HG02678 (cell line): ENCODE measurements around the gene GCNA.
A peak's percentile ranks its signal among the peaks of the same experiment; 100 is the strongest.

Source experiments
- ATAC-seq: cut with Tn5 transposase; IDR thresholded peaks from one replicate; pipeline ENCODE4 v1.9.1; 2021; ENCODE audit warnings: mild to moderate bottlenecking, moderate library complexity; ENCODE audit not compliant: unreplicated experiment

The GCNA gene

DNA sequence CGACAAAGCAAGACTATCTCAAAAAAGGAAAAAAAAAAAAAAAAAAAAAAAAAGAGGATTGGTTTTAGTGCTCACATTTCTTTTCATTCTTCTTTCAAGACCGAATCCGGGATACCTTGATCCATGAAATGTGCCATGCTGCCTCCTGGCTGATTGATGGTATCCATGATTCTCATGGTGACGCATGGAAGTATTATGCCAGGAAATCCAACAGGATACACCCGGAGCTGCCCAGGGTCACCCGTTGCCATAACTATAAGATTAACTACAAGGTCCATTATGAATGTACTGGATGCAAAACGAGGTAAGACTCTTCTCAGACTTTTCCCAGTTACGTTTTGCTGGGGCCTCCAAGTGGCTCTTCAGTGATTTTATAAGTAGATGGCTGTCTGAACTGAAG, 34.0 kb downstream of the GCNA start:
- no peak for ATAC-seq

DNA sequence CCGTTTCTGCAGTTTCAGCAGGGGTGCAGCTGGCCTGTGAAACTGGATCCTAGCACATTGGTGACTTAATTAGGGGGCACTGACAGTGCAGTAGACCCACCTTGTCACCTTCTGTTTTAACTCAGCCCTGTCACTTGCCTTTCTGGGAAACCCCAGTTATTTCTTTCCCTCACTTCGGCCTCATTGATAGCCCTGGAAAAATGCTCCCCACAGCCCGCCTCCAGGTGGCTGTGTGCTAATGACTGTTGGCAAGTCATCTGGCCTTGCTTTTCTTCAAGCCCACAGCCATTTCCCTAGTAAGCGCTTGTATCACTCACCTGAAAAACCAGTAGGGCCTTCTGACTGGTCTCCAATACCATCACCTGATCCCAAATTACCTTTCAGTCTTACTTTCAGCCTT, 36.8 kb downstream of the GCNA start:
- ATAC-seq = no peak

DNA sequence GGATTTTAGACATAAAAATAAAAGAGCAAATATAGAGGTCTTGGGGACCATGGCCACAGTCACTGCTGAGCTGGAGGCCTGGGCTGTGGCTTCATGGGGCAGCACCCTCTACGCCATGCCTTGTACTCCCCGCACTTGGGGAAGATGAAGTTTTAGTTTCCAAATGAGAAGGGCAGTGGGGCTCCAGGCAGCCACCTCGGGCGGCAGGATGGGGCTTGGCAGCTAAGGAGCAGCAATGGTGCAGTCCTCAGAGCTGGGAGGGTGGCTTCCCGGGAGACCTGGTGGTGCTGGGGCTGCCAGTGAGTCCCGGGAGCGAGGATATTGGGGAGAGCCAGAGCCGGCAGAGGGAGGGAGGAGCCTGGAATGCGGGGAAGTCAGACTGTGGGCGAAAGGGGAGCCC, 37.7 kb downstream of the GCNA start:
- ATAC-seq = no peak

DNA sequence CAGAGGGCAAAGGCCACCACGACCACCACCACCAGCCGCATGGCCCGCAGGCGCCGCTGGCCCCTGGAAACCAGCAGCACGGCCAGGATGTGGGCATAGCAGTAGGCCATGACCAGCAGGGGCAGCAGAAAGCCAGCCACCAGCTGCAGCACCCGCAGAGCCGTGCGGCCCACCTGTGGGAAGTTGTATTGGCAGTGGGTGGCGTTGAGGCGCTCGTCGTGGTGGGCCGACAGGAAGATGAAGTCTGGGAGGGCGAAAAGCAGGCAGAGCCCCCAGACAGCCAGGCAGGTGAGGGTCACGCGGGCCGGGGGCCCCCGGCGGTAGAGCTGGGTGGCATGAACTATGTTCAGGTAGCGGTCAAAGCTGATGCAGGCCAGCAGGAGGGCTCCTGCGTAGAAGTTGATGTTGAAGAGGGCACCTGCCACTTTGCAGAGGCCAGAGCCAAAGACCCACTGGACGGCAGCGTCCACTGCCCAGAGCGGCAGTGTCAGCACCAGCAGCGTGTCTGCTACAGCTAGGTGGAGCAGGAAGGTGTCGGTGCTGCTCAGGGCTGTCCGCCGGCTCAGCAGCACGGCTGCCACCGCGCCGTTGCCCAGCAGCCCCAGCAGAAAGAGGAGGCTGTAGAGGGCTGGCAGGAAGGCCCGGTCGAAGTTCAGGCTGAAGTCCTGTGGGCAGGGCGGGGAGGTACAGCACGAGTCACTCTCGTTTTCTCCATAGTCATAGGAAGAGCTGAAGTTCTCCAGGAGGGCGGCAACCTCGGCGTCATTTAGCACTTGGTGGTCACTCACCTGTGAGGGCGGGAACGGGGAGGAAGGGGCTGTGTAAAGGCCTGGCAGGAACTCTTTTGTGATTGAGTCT, 38.7 kb downstream of the GCNA start:
- no peak for ATAC-seq

DNA sequence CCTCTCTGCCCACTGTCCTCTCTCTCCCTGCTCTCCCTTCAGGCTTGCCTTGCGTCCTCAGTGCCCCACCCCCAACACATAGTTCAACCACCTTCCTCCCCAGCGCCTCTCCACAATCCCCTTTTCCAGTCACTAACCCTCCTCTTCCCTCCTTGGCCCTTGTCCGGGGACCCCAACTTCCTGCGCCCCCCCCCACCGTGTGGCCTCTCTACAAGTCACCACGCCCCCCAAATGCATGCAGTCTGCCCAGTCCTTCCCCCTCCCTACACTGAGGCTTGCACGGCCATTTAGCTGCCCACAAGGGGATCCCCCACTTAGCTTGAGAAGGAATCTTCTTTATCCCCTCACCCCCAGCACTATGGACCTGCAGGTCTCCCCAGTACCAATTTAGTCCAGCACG, 39.5 kb downstream of the GCNA start:
- ATAC-seq = no peak

DNA sequence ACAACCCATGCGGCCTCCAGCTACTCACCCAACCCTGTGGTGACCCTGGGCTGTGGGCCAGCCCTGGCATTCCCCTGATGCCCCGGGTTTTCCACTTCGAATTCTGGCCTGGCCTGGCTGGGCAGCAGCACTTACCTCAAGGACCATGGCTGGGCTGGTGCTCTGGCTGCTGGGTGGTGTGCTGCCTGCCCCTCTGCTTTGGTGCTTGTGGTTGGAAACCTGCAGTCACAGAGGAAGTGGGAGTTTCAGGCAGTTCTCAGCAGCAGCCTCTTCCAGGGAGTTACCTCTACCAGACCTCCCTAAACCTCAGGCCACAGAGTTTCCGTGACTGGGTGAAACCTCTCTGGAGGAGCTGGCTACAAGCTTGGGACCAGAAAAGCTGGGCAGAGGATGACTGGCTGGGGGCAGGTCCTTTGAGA, 40.1 kb downstream of the GCNA start, which contains the start of gene CXCR3:
TSS of gene CXCR3 (minus strand) at position 209 of the 419 bp plus-strand sequence. CDS start at position 147, 62 bp downstream.
- peak; percentile 69 for ATAC-seq

DNA sequence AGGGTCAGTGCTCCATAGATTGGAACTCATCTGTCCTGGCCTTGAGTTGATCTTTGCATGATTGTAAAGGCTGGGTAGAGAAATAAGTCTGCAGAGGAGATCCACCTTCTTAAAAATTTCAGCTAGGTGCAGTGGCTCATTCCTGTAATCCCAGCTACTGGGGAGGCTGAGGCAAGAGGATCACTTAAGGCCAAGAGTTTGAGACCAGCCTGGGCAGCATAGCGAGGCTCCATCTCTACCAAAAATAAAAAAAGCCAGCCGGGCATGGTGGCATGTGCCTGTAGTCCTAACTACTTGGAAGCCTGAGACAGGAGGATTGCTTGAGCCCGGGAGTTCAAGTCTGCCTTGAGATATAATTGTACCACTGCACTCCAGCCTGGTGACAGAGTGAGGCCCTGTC, 40.5 kb downstream of the GCNA start:
- ATAC-seq = no peak

DNA sequence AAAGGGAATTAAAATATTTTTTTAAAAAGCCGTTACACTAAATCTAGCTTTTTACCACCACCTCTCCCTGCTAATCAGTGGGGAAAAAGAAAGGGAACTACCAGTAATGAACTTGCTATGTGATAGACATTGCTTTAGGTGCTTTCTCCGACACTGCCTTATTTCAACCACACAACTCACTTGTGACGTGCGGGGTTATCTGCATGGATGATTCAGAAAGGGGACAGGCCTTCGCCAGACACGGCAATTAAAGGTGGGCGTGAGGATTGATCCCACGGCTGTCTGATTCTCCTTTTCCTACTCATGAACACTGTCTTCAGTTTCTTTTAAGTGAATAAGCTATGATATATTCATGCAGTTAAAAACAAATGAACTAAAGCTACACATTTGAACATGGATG, 41.0 kb downstream of the GCNA start:
- ATAC-seq = no peak

DNA sequence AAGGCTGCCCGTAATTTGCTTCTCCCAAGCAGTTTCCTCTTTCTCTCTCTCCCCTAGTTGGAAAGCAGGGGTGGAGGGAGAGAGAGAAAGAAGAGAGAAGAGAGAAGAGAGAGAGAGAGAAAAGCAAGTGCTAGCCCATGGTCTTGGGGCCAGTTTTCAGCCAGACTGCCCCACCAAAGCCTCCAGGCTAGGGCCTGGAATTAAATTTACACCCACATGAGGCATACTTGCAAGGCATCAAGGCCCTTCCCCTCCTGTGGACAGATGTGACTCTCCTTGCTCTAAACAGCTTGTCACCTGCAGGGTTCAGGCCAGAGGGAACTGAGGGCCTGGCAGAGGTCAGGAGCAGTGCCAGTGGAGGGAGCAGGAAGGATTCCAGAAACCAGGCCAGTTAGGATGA, 41.7 kb downstream of the GCNA start:
- ATAC-seq = no peak

DNA sequence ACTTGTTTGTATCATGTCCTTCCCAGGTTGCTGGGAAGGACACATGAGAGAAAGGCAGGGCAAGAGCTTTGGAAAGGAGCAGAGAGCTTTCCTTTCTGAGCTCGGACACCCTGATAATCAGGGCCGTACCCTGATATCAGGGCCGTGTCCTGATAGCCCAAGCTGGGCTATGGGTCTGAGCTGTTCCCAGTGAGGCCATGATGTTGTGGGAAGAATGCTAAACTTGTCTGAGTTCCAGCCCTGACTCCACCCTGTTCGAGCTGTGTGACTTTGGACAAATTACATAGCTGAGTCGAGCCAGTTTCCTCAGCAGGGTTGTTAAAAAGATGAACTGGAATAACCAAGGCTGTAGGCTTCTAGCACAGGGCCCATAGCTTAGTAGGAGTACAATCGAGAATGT, 43.4 kb downstream of the GCNA start:
- no peak for ATAC-seq

DNA sequence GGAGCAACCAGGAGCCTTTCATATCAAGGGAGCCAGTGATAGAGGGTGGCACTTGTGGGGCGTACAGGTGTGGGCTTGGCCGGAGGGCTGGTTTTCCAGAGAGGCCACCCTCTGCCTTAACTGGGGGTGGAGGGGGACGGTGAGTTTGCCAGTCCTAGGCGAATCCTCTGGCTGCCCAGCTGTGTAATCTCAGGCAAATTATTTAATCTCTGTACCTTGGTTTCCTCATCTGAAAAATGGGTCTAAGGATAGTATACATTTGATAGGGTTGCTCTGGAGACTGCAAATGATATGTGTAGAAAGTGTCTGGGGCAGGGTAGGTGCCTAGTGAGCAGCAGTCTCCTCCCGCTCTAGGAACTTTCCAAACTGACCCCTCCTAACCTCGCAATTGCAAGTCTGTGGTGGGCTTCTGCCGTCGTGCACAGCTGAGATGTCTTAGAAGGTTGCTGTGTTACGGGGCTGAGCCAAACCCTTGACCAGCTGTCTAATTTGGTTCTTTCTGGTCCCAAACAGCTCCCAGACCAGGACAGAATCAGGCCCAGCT, 43.9 kb downstream of the GCNA start:
- ATAC-seq = no peak

DNA sequence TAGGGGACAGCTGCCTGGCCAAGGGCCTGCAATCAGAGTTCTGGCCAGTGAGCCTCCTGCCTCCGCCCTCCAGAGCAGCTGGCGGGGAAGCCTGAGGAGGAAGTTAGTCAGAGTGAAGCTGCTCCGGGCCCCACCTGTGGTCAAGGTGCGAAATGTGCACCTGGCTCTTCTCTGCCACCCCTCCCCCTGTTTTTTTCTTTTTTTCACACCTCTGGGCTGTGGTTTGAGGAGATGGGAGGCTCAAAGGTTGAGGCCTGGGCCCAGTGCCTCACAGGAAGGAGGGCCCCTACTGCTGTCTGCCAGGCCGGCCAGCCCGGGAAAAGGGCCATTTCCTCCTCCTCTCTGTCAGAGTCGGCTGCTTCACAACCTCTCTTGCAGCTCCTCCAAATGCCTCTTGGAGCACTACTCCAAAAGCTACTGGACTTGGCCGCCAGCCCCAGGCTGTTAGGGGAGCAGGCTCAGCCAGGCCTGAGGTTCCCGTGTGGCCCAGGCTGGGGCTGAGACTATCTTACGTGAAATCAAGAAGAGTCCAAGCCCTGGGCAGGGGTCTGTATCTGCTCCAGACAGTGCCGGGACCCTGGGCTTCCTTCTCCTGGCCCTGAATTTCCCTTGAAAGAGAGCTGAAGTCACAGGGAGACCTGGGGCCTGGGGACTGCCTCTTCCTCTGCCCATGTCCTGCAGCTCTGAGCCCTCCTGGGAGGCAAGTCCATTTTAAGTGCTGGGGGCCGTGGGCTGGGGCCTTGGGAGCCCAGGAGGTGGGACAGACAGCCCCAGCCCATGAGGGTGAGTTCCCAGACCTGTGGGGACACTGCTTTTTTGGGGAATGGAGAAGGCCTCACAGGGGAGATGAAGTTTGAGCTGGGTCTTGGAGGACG, 44.6 kb downstream of the GCNA start:
- peak; percentile 54 for ATAC-seq

DNA sequence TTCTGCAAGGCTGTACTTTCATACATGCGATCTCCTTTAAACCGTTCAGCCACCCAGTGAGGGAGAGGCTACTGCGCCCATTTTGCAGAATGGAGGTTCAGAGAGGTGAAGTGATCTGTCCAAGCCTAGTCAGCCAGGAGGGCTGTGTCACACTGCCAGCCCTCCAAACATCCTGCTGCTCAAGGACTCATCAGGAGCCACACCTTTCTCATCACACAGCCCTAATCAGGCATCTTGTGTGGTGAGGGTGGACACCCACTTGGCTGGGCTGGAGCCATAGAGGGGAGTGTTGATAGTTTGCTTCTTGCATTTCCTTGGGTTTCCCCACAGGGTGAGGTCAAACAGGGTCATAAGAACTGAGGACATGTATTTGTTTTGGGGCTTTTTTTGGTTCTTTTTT, 45.5 kb downstream of the GCNA start:
- ATAC-seq = no peak

DNA sequence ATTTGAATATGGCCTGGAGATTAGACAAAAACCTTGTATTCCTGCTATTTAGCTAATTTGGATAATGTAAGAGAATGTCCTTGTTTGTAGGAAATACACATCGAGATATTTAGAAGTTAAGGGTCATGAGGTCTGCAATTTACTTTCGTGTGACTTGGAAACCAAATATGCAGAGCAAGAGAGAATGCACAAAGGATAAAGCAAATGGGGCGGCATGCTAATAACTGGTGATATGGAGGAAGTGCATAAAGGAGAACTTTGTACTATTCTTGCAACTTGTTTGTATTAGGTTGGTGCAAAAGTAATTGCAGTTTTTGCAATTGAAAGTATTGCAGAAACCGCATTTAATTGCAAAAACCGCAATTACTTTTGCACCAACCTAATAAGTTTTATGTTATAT, 47.2 kb downstream of the GCNA start:
- no peak for ATAC-seq

DNA sequence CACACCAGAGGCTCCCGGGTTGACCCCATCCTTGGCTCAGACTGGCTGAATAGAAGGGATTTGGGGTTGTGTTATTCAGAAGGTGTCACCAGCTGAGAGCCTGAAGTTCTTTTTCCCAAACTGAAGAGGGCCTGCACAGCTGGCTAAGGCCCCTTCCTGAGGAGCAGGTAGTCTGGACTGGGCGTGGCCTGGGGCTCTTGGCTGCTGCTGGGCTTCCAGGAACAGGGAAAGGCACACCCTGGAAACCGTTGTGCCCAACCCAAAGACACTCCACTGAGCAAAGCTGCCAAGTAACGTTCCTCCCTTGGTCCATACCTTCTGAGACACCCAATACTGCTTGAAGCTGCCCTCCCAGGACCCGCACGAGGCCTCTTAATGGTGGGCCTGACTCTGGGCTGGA, 48.3 kb downstream of the GCNA start:
- no peak for ATAC-seq

DNA sequence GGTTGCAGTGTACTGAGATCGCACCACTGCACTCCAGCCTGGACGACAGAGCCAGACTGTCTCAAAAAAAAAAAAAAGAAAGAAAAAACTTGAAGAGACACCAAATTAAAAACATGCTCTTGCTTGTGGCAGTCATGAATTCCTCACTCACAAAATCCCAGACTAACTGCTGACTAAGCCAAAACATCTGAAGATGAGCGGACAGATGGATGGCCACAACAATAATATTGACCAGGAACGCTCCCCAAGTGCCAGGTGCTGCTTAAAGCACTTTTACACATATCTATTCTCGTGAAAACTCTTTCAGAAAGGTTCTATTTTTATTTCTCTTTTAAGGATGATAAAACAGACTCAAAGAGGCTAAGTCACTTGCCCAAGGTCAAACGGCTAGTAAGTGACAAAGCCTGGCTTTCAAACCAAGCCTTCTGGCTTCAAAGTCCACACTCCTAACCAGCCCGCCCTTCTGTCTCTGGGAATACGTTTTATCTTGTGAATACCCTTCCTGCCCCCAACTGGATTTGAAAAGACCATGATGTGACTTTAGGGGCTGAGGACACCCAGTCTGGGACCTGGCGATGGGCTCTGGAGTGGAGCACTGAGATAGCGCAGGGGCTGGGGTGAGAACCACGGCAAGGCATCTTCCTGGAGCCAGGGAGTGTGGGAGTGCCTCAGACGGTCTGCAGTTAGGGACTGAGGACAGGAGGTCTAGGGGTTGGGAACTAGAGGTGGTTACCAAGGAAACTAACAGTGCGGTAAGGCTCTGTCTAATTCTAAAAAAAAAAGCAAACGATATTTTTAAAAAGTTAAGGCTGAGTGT, 49.6 kb downstream of the GCNA start:
- no peak for ATAC-seq

DNA sequence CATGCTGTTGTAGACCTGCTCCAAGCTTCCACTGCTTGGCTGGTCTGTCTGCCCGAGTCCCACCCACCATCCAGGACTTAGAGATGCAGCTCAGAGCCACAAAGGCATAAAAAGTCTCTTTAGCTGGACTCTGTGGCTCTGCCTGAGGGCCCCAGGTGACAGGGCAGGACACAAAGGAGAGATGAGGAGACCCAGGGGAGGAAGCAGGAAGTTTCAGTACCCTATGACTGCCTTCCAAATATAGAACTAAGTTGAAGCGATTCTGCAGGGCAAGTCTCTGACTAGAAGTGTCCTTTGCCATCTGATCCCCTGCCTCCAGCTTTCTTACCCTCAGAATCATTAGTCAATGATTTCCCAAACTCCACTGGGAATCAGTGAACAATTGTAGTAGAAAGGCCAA, 51.2 kb downstream of the GCNA start:
- ATAC-seq = peak; percentile 68

DNA sequence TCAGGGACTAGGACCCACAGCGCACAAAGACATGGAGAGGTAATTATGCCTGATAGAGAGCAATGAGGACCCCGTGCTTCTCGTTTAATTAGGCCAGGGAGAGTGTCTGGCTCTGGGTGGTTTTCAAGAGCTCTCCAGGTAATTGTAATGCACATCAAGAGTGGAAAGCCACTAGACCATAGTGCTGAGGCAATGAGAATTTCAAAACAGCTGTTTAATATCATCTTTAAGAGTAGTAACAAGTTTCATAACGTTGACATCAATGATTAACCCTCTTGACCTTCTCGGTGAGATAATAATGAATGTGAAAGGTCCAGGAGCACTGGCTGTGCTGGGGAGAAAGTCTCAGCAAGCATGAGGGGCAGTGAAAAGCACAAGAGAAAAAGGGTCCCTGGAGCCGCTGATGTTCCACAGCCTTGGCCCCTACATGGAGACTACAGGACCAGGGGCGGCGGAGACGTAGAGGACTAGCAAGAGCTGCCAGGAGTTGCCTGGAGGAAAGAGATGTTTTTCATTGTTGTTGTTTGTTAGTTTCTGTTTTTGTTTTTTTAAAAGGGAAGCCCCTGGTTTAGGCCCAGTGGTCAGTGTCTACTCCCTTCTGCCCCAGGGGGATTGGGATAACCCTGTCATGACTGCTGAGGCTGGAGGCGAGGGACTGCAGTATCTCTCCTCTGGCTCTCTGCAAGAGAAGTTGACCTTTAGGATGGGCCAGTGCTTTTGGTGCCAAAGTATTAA, 54.9 kb downstream of the GCNA start:
- peak; percentile 54 for ATAC-seq

DNA sequence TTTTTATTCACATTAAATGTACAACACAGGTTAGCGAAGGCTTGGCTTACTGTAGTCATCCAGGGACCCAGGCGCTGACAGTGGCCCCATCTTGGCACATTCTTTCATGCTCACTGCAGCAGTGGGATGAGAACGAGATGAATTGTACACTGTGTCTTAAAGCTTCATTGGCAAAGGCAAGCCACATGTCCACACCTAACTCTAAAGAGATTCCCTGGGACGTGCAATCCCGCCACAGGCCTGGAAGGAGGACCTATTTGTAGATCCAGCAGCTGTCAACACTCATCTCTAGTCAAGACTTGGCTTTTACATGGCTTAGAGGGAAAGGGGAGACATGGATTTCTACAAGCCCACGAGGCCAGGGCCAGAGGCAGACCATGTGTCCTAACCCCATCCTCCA, 56.1 kb downstream of the GCNA start:
- ATAC-seq = no peak
